NCI-H146 treated with DMSO at 0.1 percent for 48 hours (cell line): ENCODE data around the gene NLRP3.
"Not testable (repeated sequence)": the region's sequence is repeated elsewhere in the genome, so short reads cannot be mapped to it uniquely, and the experiment has no call there.

Experiments used
- DNase-seq: peaks from one replicate; lab custom pipeline; 2025; ENCODE audit not compliant: unreplicated experiment; lab: John Stamatoyannopoulos, UW

NLRP3 gene

GRCh38 chr1:247390116-247390791, 25.7 kb upstream of the NLRP3 start:
- DNase-seq: peak; percentile 81

GRCh38 chr1:247390996-247391395, 25.0 kb upstream of the NLRP3 start:
- DNase-seq: no peak

- no peak for DNase-seq
Measured at GRCh38 chr1:247392088-247392487, 23.9 kb upstream of the NLRP3 start.

- DNase-seq: not testable (repeated sequence)
Measured at GRCh38 chr1:247395075-247395474, 20.9 kb upstream of the NLRP3 start.

- DNase-seq: no peak
Measured at GRCh38 chr1:247400685-247401084, 15.3 kb upstream of the NLRP3 start.

- peak; percentile 8 for DNase-seq
Measured at GRCh38 chr1:247401310-247402119, 14.5 kb upstream of the NLRP3 start.

- DNase-seq: no peak
Measured at GRCh38 chr1:247402120-247402675, 13.8 kb upstream of the NLRP3 start.

- DNase-seq: no peak
Measured at GRCh38 chr1:247406014-247406656, 9.8 kb upstream of the NLRP3 start.

- DNase-seq: no peak
Measured at GRCh38 chr1:247407180-247407616, 8.8 kb upstream of the NLRP3 start.

- no peak for DNase-seq
Measured at GRCh38 chr1:247408100-247408499, 7.9 kb upstream of the NLRP3 start.

GRCh38 chr1:247409869-247410544, 6.0 kb upstream of the NLRP3 start:
- no peak for DNase-seq

- DNase-seq: no peak
Measured at GRCh38 chr1:247411621-247412327, 4.2 kb upstream of the NLRP3 start.

GRCh38 chr1:247417831-247418230, 1.9 kb downstream of the NLRP3 start:
- no peak for DNase-seq

GRCh38 chr1:247419336-247419735, 3.4 kb downstream of the NLRP3 start:
- DNase-seq: no peak

- no peak for DNase-seq
Measured at GRCh38 chr1:247421074-247421473, 5.1 kb downstream of the NLRP3 start.

GRCh38 chr1:247429496-247429895, 13.5 kb downstream of the NLRP3 start:
- no peak for DNase-seq

GRCh38 chr1:247430434-247430833, 14.5 kb downstream of the NLRP3 start:
- DNase-seq: no peak

- DNase-seq: no peak
Measured at GRCh38 chr1:247431643-247432042, 15.7 kb downstream of the NLRP3 start.

- DNase-seq: no peak
Measured at GRCh38 chr1:247434005-247434404, 18.0 kb downstream of the NLRP3 start.

GRCh38 chr1:247435030-247435758, 19.2 kb downstream of the NLRP3 start:
- no peak for DNase-seq
